ENCODE measurements around the gene SUSD1. TPM values are rescaled to one million over a fixed set of nuclear protein-coding genes. Genes with fewer than 3 reads are reported as not detected.

The SUSD1 gene
- total and polyA plus RNA-seq, 2 experiments from 2014 or later, result 4.2 to 8.4 TPM

DNA sequence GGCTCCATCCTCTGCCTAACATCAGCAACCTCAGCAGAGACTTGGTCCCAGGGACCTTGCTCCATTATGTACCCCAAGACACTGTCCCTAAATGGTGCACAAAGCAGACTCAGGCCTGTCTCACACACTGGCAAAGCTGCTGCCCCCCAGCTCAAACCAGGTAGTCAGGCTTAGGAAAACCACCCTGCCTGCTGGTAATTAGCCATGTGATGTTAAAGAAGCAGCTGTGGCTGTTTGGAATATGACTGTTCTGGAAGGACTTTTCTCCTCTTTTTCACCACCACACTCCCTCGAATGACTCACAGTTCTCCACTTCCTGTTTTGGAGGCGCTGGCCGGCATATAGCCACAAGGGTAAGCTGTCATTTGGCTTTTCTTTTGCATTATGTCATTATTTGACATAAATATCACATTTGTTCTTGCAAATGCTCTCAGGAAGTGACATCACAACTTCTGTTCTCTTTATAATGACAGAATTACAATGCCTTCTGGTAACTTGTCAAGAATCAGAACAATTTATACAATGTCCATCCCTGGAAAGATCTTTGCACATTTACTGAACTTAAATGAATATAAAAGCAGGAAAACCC is 113.9 kb downstream of the SUSD1 start:
- 0 to 3% methylated on average over 3 of the region's 3 CpGs for WGBS, 2 experiments (ENCODE audit: low coverage in 1 of 2, low lambda C conversion rate in 2 of 2, missing lambda C conversion rate in 2 of 2)
- peak; percentile 98 for DNase-seq
- Histone ChIP-seq H3K4me3 (no peak overlapping the region), H3K36me3 (ENCODE audit: low read depth) (no peaks in the 10 kb centered on the region), H3K79me2 (ENCODE audit: insufficient read depth) (no peaks in the 10 kb centered on the region), H3K4me2 (ENCODE audit: unreplicated experiment) (peak overlapping the region; percentile 47), H3K4me1 (ENCODE audit: insufficient read depth) (peaks cover 32% of the 10 kb centered on the region), H3K9me2 (ENCODE audit: insufficient read depth) (no peaks in the 10 kb centered on the region), H3K27me3 (replicated peaks; ENCODE audit: insufficient read depth) (no peaks in the 10 kb centered on the region), H3K9ac (peak overlapping the region; percentile 61), H3K9me3 (ENCODE audit: low read depth) (no peaks in the 10 kb centered on the region), H3F3A (ENCODE audit: insufficient read depth) (peaks cover 44% of the 10 kb centered on the region), H4K20me1 (ENCODE audit: insufficient read depth) (no peaks in the 10 kb centered on the region), H2AFZ (no peak overlapping the region), H3K27ac (peak overlapping the region; percentile 92)
- in situ Hi-C loops (cut with MboI), result no loop called here
- TF ChIP-seq EZH2 (IDR thresholded peaks at IDR 0.05; ENCODE audit: insufficient read depth, poor library complexity, severe bottlenecking) (no peak), EZH2phosphoT487 (IDR thresholded peaks at IDR 0.05; ENCODE audit: insufficient read depth, low read depth) (no peak)

DNA sequence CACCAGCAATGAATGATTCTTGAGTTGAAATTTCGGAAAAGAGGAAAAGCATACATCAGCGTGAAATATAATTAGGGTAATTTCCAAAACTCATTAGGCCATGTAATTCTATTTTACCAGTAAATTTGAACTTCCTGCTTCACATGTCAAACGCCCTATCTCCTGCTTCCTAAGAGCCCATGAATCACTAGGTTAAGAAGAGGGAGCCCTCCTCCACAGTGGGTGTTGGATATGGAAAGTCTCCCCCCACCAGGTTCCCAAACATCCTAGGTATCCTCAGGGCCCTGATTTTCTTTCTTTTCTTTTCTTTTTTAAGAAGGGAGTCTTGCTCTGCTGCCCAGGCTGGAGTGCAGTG is 115.2 kb downstream of the SUSD1 start:
- Histone ChIP-seq H3K36me3 (ENCODE audit: low read depth) (no peaks in the 10 kb centered on the region), H3K27me3 (replicated peaks; ENCODE audit: insufficient read depth) (no peaks in the 10 kb centered on the region), H3K9ac (peak overlapping the region; percentile 65), H3K9me2 (ENCODE audit: insufficient read depth) (no peaks in the 10 kb centered on the region), H3K79me2 (ENCODE audit: insufficient read depth) (no peaks in the 10 kb centered on the region), H3F3A (ENCODE audit: insufficient read depth) (peaks cover 44% of the 10 kb centered on the region), H3K4me1 (ENCODE audit: insufficient read depth) (peaks cover 32% of the 10 kb centered on the region), H3K27ac (peak overlapping the region; percentile 92), H3K4me3 (no peak overlapping the region), H2AFZ (no peak overlapping the region), H4K20me1 (ENCODE audit: insufficient read depth) (no peaks in the 10 kb centered on the region), H3K9me3 (ENCODE audit: low read depth) (no peaks in the 10 kb centered on the region), H3K4me2 (ENCODE audit: unreplicated experiment) (peak overlapping the region; percentile 18)
- no peak for DNase-seq
- WGBS, 2 experiments (ENCODE audit: low coverage in 1 of 2, low lambda C conversion rate in 2 of 2, missing lambda C conversion rate in 2 of 2), result 80 to 84% methylated on average over 2 to 3 of the region's 3 CpGs
- in situ Hi-C loops (cut with MboI), result no loop called here
- no peak for TF ChIP-seq EZH2 (IDR thresholded peaks at IDR 0.05; ENCODE audit: insufficient read depth, poor library complexity, severe bottlenecking)
- TF ChIP-seq EZH2phosphoT487 (IDR thresholded peaks at IDR 0.05; ENCODE audit: insufficient read depth, low read depth), result no peak

DNA sequence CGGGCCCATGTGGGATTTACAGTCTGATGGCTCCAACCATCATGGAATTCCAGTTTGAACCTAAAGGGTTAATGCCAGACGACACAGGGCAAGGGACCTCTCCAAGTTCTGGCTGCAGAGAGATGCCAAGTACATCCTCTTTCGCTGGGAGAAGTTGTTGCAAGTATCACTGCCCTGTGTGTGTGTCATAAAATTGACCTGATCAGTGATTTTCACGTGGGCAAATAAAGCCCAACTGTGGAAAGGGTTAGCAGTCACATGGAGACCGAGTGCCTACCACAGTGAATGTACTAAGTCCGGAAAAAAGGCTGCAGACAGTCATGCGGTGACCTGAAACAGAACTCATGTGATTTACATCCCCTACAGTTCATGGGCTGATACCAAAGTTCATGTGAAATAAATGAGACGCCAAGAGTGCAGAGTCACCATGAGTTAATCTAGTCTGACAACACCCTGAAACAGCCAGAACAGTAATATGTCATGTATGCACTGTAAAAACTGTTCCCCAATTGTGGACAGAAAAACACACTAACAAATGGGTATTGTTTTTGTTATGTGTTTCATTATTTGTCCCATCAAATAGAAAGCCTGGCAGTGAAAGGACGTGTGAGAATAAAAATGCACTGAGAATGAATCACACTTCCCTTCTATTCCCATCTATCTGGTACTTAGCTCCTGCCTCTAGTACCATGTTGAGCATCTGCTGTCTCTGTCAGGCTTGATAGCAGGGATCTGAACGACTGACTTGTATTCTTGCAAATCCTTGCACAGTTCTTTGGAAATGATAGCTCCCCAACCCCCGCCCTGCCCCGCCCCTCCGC is 115.7 kb downstream of the SUSD1 start:
- Histone ChIP-seq H3F3A (ENCODE audit: insufficient read depth) (peaks cover 44% of the 10 kb centered on the region), H3K79me2 (ENCODE audit: insufficient read depth) (no peaks in the 10 kb centered on the region), H3K9me3 (ENCODE audit: low read depth) (no peaks in the 10 kb centered on the region), H3K4me3 (no peak overlapping the region), H3K27me3 (replicated peaks; ENCODE audit: insufficient read depth) (no peaks in the 10 kb centered on the region), H3K27ac (peak overlapping the region; percentile 92), H3K9ac (peak overlapping the region; percentile 65), H3K36me3 (ENCODE audit: low read depth) (no peaks in the 10 kb centered on the region), H3K4me2 (ENCODE audit: unreplicated experiment) (no peak overlapping the region), H4K20me1 (ENCODE audit: insufficient read depth) (no peaks in the 10 kb centered on the region), H3K4me1 (ENCODE audit: insufficient read depth) (peaks cover 32% of the 10 kb centered on the region), H3K9me2 (ENCODE audit: insufficient read depth) (no peaks in the 10 kb centered on the region), H2AFZ (no peak overlapping the region)
- DNase-seq, result peak; percentile 89
- in situ Hi-C loops (cut with MboI), result no loop called here
- TF ChIP-seq EZH2 (IDR thresholded peaks at IDR 0.05; ENCODE audit: insufficient read depth, poor library complexity, severe bottlenecking), result no peak
- no peak for TF ChIP-seq EZH2phosphoT487 (IDR thresholded peaks at IDR 0.05; ENCODE audit: insufficient read depth, low read depth)
- WGBS, 2 experiments (ENCODE audit: low coverage in 1 of 2, low lambda C conversion rate in 2 of 2, missing lambda C conversion rate in 2 of 2), result 16 to 25% methylated on average over 11 to 13 of the region's 13 CpGs

DNA sequence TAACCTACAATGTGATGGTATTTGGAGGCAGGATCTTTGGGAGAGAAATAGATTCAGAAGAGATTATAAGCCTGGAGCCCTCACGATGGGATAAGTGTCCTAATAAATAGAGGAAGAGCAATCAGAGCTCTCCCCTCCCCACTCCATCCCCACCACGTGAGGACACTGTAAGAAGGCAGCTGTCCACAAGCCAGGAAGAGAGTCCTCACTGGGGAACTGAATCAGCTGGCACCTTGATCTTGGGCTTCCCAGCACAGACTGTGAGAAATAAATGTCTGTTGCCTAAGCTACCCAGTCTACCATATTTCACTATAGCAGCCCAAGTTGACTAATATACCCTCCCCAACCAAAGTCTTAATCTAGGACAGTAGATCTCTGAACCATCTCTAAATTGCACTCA is 118.1 kb downstream of the SUSD1 start:
- 57 to 73% methylated on average over 2 of the region's 2 CpGs for whole genome bisulfite sequencing, 2 experiments (ENCODE audit: low coverage in 1 of 2, low lambda C conversion rate in 2 of 2, missing lambda C conversion rate in 2 of 2)
- in situ Hi-C loops (cut with MboI), result no loop called here
- no peaks in the 10 kb centered on the region for H3K79me2 ChIP-seq (ENCODE audit: insufficient read depth)

More for the DNA sequence above, 118.1 kb downstream of the SUSD1 start:
- no peaks in the 10 kb centered on the region for H3K27me3 ChIP-seq (replicated peaks; ENCODE audit: insufficient read depth)
- peaks cover 43% of the 10 kb centered on the region for H3F3A ChIP-seq (ENCODE audit: insufficient read depth)
- H3K36me3 ChIP-seq (ENCODE audit: low read depth), result no peaks in the 10 kb centered on the region
- H4K20me1 ChIP-seq (ENCODE audit: insufficient read depth), result no peaks in the 10 kb centered on the region
- H3K4me2 ChIP-seq (ENCODE audit: unreplicated experiment), result no peak overlapping the region
- H3K4me1 ChIP-seq (ENCODE audit: insufficient read depth), result peaks cover 31% of the 10 kb centered on the region
- no peak overlapping the region for H2AFZ ChIP-seq
- no peak overlapping the region for H3K4me3 ChIP-seq
- no peaks in the 10 kb centered on the region for H3K9me3 ChIP-seq (ENCODE audit: low read depth)
- H3K9ac ChIP-seq, result no peak overlapping the region
- DNase-seq, result no peak
- H3K9me2 ChIP-seq (ENCODE audit: insufficient read depth), result no peaks in the 10 kb centered on the region
- TF ChIP-seq EZH2 (IDR thresholded peaks at IDR 0.05; ENCODE audit: insufficient read depth, poor library complexity, severe bottlenecking) (no peak), EZH2phosphoT487 (IDR thresholded peaks at IDR 0.05; ENCODE audit: insufficient read depth, low read depth) (no peak)
- H3K27ac ChIP-seq, result no peak overlapping the region
